IMR-90 (cell line): ENCODE data around the gene PPP6R1. TPM values are rescaled to one million over a fixed set of nuclear protein-coding genes. Genes with fewer than 3 reads are reported as not detected.
A peak's percentile ranks its signal among the peaks of the same experiment; 100 is the strongest.

Experiments used
- ATAC-seq: fragments of 200-7000 bp; cut with Tn5 transposase; 2 replicates; pipeline ENCODE4 v1.9.1; 2020; ENCODE audit warnings: low read depth, mild to moderate bottlenecking, moderate library complexity
- BruUV-seq: library from RNA; stranded (reverse); fragments of 400-500 nt; replicated peaks from 2 replicates; lab custom pipeline; 2021; lab: Mats Ljungman, UMichigan
- CTCF ChIA-PET: fragments of 300-600 bp; formaldehyde crosslinking; extraction: SDS; loops from one replicate; lab custom pipeline; 2021; ENCODE audit warnings: antibody characterized with exemption; lab: Yijun Ruan, JAX
- POLR2A ChIA-PET: fragments of 300-600 bp; sonication (Branson Sonifier 250); formaldehyde crosslinking; loops from one replicate; lab custom pipeline; 2022; ENCODE audit warnings: antibody characterized with exemption; ENCODE audit not compliant: unreplicated experiment; lab: Charles Lee
- DNase-seq: peaks from one replicate; pipeline ENCODE4 v3.0.0; 2013
- H2AFZ ChIP-seq: replicated peaks from 2 replicates; pipeline ENCODE3; 2013; ENCODE audit warnings: low read length, mild to moderate bottlenecking; ENCODE audit not compliant: poor library complexity
- H2AK5ac ChIP-seq: 2 replicates; pipeline ENCODE4 v1.6.1; 2013; ENCODE audit warnings: low read depth, low read length, inconsistent platforms
- H2AK9ac ChIP-seq: replicated peaks from 2 replicates; pipeline ENCODE3; 2013; ENCODE audit warnings: mild to moderate bottlenecking, low read depth, low read length, moderate library complexity; ENCODE audit not compliant: poor library complexity
- H2BK120ac ChIP-seq: 2 replicates; pipeline ENCODE4 v1.6.1; 2013; ENCODE audit warnings: low read depth, low read length, inconsistent platforms
- H2BK15ac ChIP-seq: 3 replicates; pipeline ENCODE4 v1.6.1; 2013; ENCODE audit warnings: low read depth, low read length, inconsistent platforms
- H2BK20ac ChIP-seq: 2 replicates; pipeline ENCODE4 v1.6.1; 2013; ENCODE audit warnings: low read depth, mild to moderate bottlenecking, inconsistent platforms, low read length, moderate library complexity
- H2BK5ac ChIP-seq: 2 replicates; pipeline ENCODE4 v1.6.1; 2013; ENCODE audit warnings: mild to moderate bottlenecking, low read depth, low read length, inconsistent platforms; ENCODE audit not compliant: poor library complexity, severe bottlenecking
- H3K14ac ChIP-seq: replicated peaks from 2 replicates; pipeline ENCODE4 v1.6.1; 2013; ENCODE audit warnings: low read depth, low read length, inconsistent platforms
- H3K18ac ChIP-seq: 2 replicates; pipeline ENCODE4 v1.6.1; 2013; ENCODE audit warnings: low read depth, low read length, control low read depth
- H3K23ac ChIP-seq: 2 replicates; pipeline ENCODE4 v1.6.1; 2013; ENCODE audit warnings: low read depth, low read length, inconsistent platforms
- H3K27ac ChIP-seq: 2 replicates; pipeline ENCODE4 v1.5.1; 2013; ENCODE audit warnings: mild to moderate bottlenecking, control low read depth, low read length; ENCODE audit not compliant: insufficient read depth
- H3K27me3 ChIP-seq: 2 replicates; pipeline ENCODE4 v1.6.1; 2013; ENCODE audit warnings: low read length; ENCODE audit not compliant: control insufficient read depth, insufficient read depth
- H3K36me3 ChIP-seq: 2 replicates; pipeline ENCODE4 v1.6.1; 2013; ENCODE audit warnings: low read length, mixed read lengths; ENCODE audit not compliant: control insufficient read depth, insufficient read depth
- H3K4ac ChIP-seq: 2 replicates; pipeline ENCODE4 v1.6.1; 2013; ENCODE audit warnings: low read depth, low read length, inconsistent platforms
- H3K4me1 ChIP-seq: 2 replicates; pipeline ENCODE4 v1.6.1; 2013; ENCODE audit warnings: low read length, mixed read lengths; ENCODE audit not compliant: control insufficient read depth, insufficient read depth
- H3K4me2 ChIP-seq: 2 replicates; pipeline ENCODE4 v1.6.1; 2013; ENCODE audit warnings: low read depth, mild to moderate bottlenecking, control low read depth, low read length, moderate library complexity
- H3K4me3 ChIP-seq: 2 replicates; pipeline ENCODE4 v1.5.1; 2013; ENCODE audit warnings: low read depth, mild to moderate bottlenecking, control low read depth, low read length, moderate library complexity; ENCODE audit not compliant: insufficient read depth
- H3K56ac ChIP-seq: 2 replicates; pipeline ENCODE4 v1.6.1; 2013; ENCODE audit warnings: low read length, inconsistent platforms; ENCODE audit not compliant: insufficient read depth; ENCODE audit errors: extremely low read depth
- H3K79me1 ChIP-seq, 2 experiments: 2 replicates each; pipeline ENCODE4 v1.6.1; 2013; ENCODE audit warnings: low read length in 2 of 2, inconsistent platforms in 1 of 2, low read depth in 1 of 2
- H3K9ac ChIP-seq: 2 replicates; pipeline ENCODE4 v1.6.1; 2013; ENCODE audit warnings: low read depth, low read length, control low read depth
- H3K9me1 ChIP-seq: 2 replicates; pipeline ENCODE4 v1.6.1; 2013; ENCODE audit warnings: low read length, inconsistent platforms; ENCODE audit not compliant: insufficient read depth
- H3K9me3 ChIP-seq: 2 replicates; pipeline ENCODE4 v1.6.1; 2013; ENCODE audit warnings: low read length; ENCODE audit not compliant: control insufficient read depth, insufficient read depth
- H4K20me1 ChIP-seq: 2 replicates; pipeline ENCODE4 v1.6.1; 2013; ENCODE audit warnings: low read length, inconsistent platforms; ENCODE audit not compliant: insufficient read depth
- H4K5ac ChIP-seq: 2 replicates; pipeline ENCODE4 v1.6.1; 2013; ENCODE audit warnings: mild to moderate bottlenecking, low read depth, low read length, control low read depth
- H4K8ac ChIP-seq, 2 experiments: 2 replicates each; pipeline ENCODE4 v1.6.1; 2013; ENCODE audit warnings: low read depth in 2 of 2, low read length in 2 of 2, control low read depth in 1 of 2, inconsistent platforms in 1 of 2
- H4K91ac ChIP-seq: 2 replicates; pipeline ENCODE4 v1.6.1; 2013; ENCODE audit warnings: low read depth, low read length, inconsistent platforms; ENCODE audit not compliant: insufficient read depth
- BHLHE40 ChIP-seq: fragments of 150-350 bp; IDR thresholded peaks from 2 replicates; pipeline ENCODE4 v1.6.1; 2016; ENCODE audit warnings: mild to moderate bottlenecking, low read depth, low read length
- CEBPB ChIP-seq: IDR thresholded peaks from 2 replicates; pipeline ENCODE4 v1.6.1; 2012; ENCODE audit warnings: low read depth, low read length, improper control_type of control experiment
- CHD1 ChIP-seq: IDR thresholded peaks from 2 replicates; pipeline ENCODE4 v1.6.1; 2012; ENCODE audit warnings: low read depth, low read length, improper control_type of control experiment
- CTCF ChIP-seq: conservative IDR thresholded peaks from 2 replicates; pipeline ENCODE4 v1.5.1; 2012; ENCODE audit warnings: mild to moderate bottlenecking, low read depth, low read length, improper control_type of control experiment
- ELK1 ChIP-seq: fragments of 150-350 bp; IDR thresholded peaks from 2 replicates; pipeline ENCODE4 v1.6.1; 2016; ENCODE audit warnings: low read depth, mild to moderate bottlenecking, low read length, moderate library complexity, borderline replicate concordance
- FOS ChIP-seq: fragments of 150-350 bp; IDR thresholded peaks from 2 replicates; pipeline ENCODE4 v1.6.1; 2016; ENCODE audit warnings: low read depth, low read length
- MAFK ChIP-seq: IDR thresholded peaks from 2 replicates; pipeline ENCODE4 v1.6.1; 2012; ENCODE audit warnings: low read depth, low read length, improper control_type of control experiment
- MAZ ChIP-seq: IDR thresholded peaks from 2 replicates; pipeline ENCODE4 v1.6.1; 2012; ENCODE audit warnings: low read depth, mild to moderate bottlenecking, low read length, improper control_type of control experiment, moderate library complexity, borderline replicate concordance
- MXI1 ChIP-seq: IDR thresholded peaks from 2 replicates; pipeline ENCODE4 v1.6.1; 2012; ENCODE audit warnings: low read depth, mild to moderate bottlenecking, low read length, moderate library complexity, borderline replicate concordance
- NFE2L2 ChIP-seq: fragments of 150-350 bp; IDR thresholded peaks from 2 replicates; pipeline ENCODE4 v1.6.1; 2016; ENCODE audit warnings: low read depth, mild to moderate bottlenecking, low read length
- POLR2A ChIP-seq: IDR thresholded peaks from 2 replicates; pipeline ENCODE4 v1.6.1; 2012; ENCODE audit warnings: mild to moderate bottlenecking, low read depth, low read length
- RAD21 ChIP-seq: IDR thresholded peaks from 2 replicates; pipeline ENCODE4 v1.6.1; 2012; ENCODE audit warnings: low read length, improper control_type of control experiment
- RCOR1 ChIP-seq: IDR thresholded peaks from 2 replicates; pipeline ENCODE4 v1.6.1; 2012; ENCODE audit warnings: mild to moderate bottlenecking, low read length, improper control_type of control experiment; ENCODE audit not compliant: insufficient replicate concordance
- RFX5 ChIP-seq: IDR thresholded peaks from 2 replicates; pipeline ENCODE4 v1.8.0; 2012; ENCODE audit warnings: low read depth, mild to moderate bottlenecking, low read length, moderate library complexity
- SMC3 ChIP-seq: fragments of 150-350 bp; IDR thresholded peaks from 2 replicates; pipeline ENCODE4 v1.6.1; 2016; ENCODE audit warnings: low read depth, mild to moderate bottlenecking, antibody characterized with exemption, low read length, moderate library complexity
- USF2 ChIP-seq: fragments of 150-350 bp; IDR thresholded peaks from 2 replicates; pipeline ENCODE4 v1.6.1; 2017; ENCODE audit warnings: mild to moderate bottlenecking, antibody characterized with exemption, low read length, low read depth
- WGBS, 2 experiments: methylation state at CpG; one replicate each; pipeline versions ENCODE4 v1.1.5 to v1.1.7; 2013; ENCODE audit warnings: missing lambda C conversion rate in 2 of 2; ENCODE audit not compliant: insufficient read length in 1 of 2; ENCODE audit errors: extremely low coverage in 2 of 2; 5-methylcytosine and 5-hydroxymethylcytosine counted together
- dilution Hi-C: fragments of 300-500 bp; cut with HindIII; formaldehyde crosslinking; loops from one replicate; pipeline ENCODE4 v1.14.3; 2018; ENCODE audit warnings: low sequenced_read_pairs; ENCODE audit not compliant: unreplicated experiment
- in situ Hi-C: fragments of 300-500 bp; cut with MboI; formaldehyde crosslinking; loops from 3 replicates; pipeline ENCODE4 v1.14.3; 2019; ENCODE audit warnings: low sequenced_read_pairs, inconsistent platforms, mixed read lengths
- intact Hi-C: fragments of 100-400 bp; cut with micrococcal nuclease; formaldehyde crosslinking; loops from 2 replicates; pipeline ENCODE4 v1.10.0; 2022
- polyA plus RNA-seq, 3 experiments: library from polyadenylated mRNA; depleted of rRNA; stranded (reverse); fragments of >200 nt; gene quantifications; 2 replicates each; pipeline ENCODE4 v1.2.3, GENCODE V29; 2012; ENCODE audit warnings: low replicate concordance in 1 of 3
- total RNA-seq: library from RNA; depleted of rRNA; stranded (reverse); fragments of >200 nt; gene quantifications from 2 replicates; pipeline ENCODE4 v1.2.3, GENCODE V29; 2012

Gene PPP6R1
- total and polyA plus RNA-seq, 2 of the 4 experiments (the other 2 are of a cell fraction) = 19.9 to 50.2 TPM

- H2BK15ac ChIP-seq = no peak overlapping the region
- no peak overlapping the region for H4K91ac ChIP-seq
- no peak for ATAC-seq
- H2AFZ ChIP-seq = no peak overlapping the region
- TF ChIP-seq CTCF (no peak), POLR2A (no peak), MAZ (no peak), MXI1 (no peak), CEBPB (no peak), FOS (no peak), RAD21 (no peak), RFX5 (no peak), CHD1 (no peak), BHLHE40 (no peak), USF2 (no peak), SMC3 (no peak), NFE2L2 (no peak), MAFK (no peak), RCOR1 (no peak), ELK1 (no peak)
- H4K5ac ChIP-seq = no peak overlapping the region
- H4K20me1 ChIP-seq = peaks cover 7% of the 10 kb centered on the region; the same call in 1 of the 2 replicates
- no peak overlapping the region for H4K8ac ChIP-seq
- no peak overlapping the region for H3K4me3 ChIP-seq
- POLR2A ChIA-PET = interaction anchor here (0.6 kb wide), 1 partner anchor 142 kb away, joined by 9 read pairs; the partner anchor contains the start of gene UBE2S
- intact Hi-C loops (no loop called here), in situ Hi-C loops (no loop called here), dilution Hi-C loops (no loop called here)
- H2AK5ac ChIP-seq = no peak overlapping the region
- no peak overlapping the region for H3K9ac ChIP-seq
- no peaks in the 10 kb centered on the region for H3K27me3 ChIP-seq
- no peak overlapping the region for H3K14ac ChIP-seq
- peaks cover 10% of the 10 kb centered on the region for H3K36me3 ChIP-seq
- no peak overlapping the region for H3K27ac ChIP-seq
- no peak overlapping the region for H2BK20ac ChIP-seq
- H3K4me2 ChIP-seq = no peak overlapping the region
- peaks cover 5 to 25% of the 10 kb centered on the region in 2 experiments for H3K79me1 ChIP-seq
- H2BK120ac ChIP-seq = no peak overlapping the region
- H3K4me1 ChIP-seq = no peaks in the 10 kb centered on the region
- WGBS, 2 experiments = no CpG with 5 or more reads among the region's 12 CpGs
- CTCF ChIA-PET = no interaction called here
- H2AK9ac ChIP-seq = no peak overlapping the region
- no peak overlapping the region for H3K18ac ChIP-seq
- H3K56ac ChIP-seq = no peak overlapping the region
- H3K23ac ChIP-seq = no peak overlapping the region
- peaks cover 9% of the 10 kb centered on the region; the same call in 1 of the 2 replicates for H3K9me1 ChIP-seq
- no peaks in the 10 kb centered on the region for H3K9me3 ChIP-seq
- BruUV-seq = no TSS peak
- H2BK5ac ChIP-seq = peak overlapping the region; percentile 41
- DNase-seq = no peak
- no peak overlapping the region for H3K4ac ChIP-seq
These were observed 7.0 kb upstream of the PPP6R1 start for GRCh38 chr19:55265723-55266386.
